Measurements from ENCODE around the gene TSPAN15. TPM values are rescaled to one million over a fixed set of nuclear protein-coding genes. Genes with fewer than 3 reads are reported as not detected.

Gene TSPAN15
- total RNA-seq, 3 donors from 2014 or later: 53.3 to 89.5 (median 65.0) TPM

DNA sequence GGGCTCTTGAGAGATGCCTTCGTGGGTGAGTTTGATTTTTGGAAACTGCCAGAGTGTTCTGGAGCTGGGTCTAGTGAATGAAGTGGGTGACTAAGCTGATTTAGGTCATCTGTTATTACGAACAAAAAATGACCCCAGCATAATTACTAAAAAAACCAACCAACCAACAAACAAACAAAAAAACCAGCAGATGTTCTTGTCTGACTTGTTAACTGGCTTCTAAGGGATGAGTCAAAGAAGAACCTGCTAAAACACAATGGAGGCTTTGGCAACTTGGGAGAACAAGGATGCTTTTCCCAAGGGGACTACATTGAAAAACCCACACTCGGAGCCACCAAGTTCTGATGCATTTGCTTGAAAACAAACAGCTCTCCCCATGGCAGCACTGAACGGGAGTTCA lies 46.0 kb upstream of the TSPAN15 start:
- H3K36me3 ChIP-seq: peaks cover 8% of the 10 kb centered on the region
- peak overlapping the region; percentile 2 to 79 for H3K27ac ChIP-seq
- no peak overlapping the region for H3K4me3 ChIP-seq
- H3K27me3 ChIP-seq: no peaks in the 10 kb centered on the region
- no peaks in the 10 kb centered on the region for H3K9me3 ChIP-seq
- DNase-seq (ENCODE audit: low spot score in 2 of 2): no peak
- intact Hi-C loops (cut with DNase I; ENCODE audit: low total_unique reads): loop anchor here (5.0 kb wide), 1 partner anchor 168 kb away; no protein-coding TSS in a partner anchor
- H3K4me1 ChIP-seq: no peaks in the 10 kb centered on the region
- TF ChIP-seq POLR2A (IDR thresholded peaks at IDR 0.05): no peak
- no peak for TF ChIP-seq POLR2AphosphoS5 (IDR thresholded peaks at IDR 0.05)
- TF ChIP-seq, protein P1, sequence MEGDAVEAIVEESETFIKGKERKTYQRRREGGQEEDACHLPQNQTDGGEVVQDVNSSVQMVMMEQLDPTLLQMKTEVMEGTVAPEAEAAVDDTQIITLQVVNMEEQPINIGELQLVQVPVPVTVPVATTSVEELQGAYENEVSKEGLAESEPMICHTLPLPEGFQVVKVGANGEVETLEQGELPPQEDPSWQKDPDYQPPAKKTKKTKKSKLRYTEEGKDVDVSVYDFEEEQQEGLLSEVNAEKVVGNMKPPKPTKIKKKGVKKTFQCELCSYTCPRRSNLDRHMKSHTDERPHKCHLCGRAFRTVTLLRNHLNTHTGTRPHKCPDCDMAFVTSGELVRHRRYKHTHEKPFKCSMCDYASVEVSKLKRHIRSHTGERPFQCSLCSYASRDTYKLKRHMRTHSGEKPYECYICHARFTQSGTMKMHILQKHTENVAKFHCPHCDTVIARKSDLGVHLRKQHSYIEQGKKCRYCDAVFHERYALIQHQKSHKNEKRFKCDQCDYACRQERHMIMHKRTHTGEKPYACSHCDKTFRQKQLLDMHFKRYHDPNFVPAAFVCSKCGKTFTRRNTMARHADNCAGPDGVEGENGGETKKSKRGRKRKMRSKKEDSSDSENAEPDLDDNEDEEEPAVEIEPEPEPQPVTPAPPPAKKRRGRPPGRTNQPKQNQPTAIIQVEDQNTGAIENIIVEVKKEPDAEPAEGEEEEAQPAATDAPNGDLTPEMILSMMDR (IDR thresholded peaks at IDR 0.05): no peak

GRCh38 chr10:69406302-69406811 lies 44.9 kb upstream of the TSPAN15 start:
- Histone ChIP-seq H3K27ac (peak overlapping the region; percentile 58 to 79), H3K4me3 (no peak overlapping the region), H3K36me3 (no peaks in the 10 kb centered on the region), H3K4me1 (no peaks in the 10 kb centered on the region), H3K27me3 (no peaks in the 10 kb centered on the region), H3K9me3 (no peaks in the 10 kb centered on the region)
- intact Hi-C loops (cut with DNase I; ENCODE audit: low total_unique reads): loop anchor here (2.0 to 5.0 kb wide), 2 partner anchors 169 to 324 kb away; no protein-coding TSS in a partner anchor
- TF ChIP-seq, protein P1 (IDR thresholded peaks at IDR 0.05): no peak
- TF ChIP-seq POLR2AphosphoS5 (IDR thresholded peaks at IDR 0.05): no peak
- no peak for DNase-seq (ENCODE audit: low spot score in 2 of 2)

DNA sequence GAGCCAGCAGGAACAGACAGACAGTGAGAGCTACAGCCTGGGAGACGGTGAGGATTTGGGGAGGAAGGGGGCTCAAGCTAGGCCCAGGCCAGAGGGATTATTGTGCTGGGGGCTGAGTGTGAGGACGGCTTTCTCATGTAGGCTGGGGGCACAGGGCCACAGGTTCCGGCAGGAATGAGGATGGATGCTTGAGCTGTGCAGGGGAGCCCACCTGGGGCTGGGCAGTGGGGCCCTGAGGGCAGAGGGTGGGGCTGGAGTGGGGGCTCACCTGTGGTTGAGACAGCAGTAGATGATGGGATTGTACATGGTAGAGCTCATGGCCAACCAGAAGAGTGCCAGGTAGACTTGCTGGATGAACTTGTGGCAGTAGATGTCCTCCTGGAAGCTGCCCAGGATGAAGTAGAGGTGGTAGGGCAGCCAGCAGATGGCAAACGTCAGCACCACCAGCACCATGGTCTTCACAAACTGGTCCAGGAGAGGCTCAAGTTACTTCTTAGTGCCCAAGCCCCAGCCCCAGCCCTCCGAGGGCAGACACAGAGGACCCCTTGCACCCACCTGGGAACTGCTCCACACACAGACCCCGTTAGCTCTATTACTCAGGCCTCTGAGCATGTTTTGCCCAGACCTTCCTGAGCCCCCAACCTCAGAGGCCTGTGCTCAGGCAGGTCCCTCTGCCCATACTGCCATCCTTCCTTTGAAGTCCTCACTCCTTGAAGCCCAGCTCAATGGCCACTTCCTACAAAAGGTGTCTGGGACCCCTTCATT lies 44.3 kb upstream of the TSPAN15 start:
- no peak for DNase-seq (ENCODE audit: low spot score in 2 of 2)
- Histone ChIP-seq H3K36me3 (no peaks in the 10 kb centered on the region), H3K27me3 (no peaks in the 10 kb centered on the region), H3K27ac (peak overlapping the region; percentile 58 to 79), H3K4me1 (no peaks in the 10 kb centered on the region), H3K4me3 (no peak overlapping the region), H3K9me3 (no peaks in the 10 kb centered on the region)
- no peak for TF ChIP-seq POLR2AphosphoS5 (IDR thresholded peaks at IDR 0.05)
- TF ChIP-seq POLR2A (IDR thresholded peaks at IDR 0.05): no peak
- TF ChIP-seq, protein P1 (IDR thresholded peaks at IDR 0.05): no peak
- intact Hi-C loops (cut with DNase I; ENCODE audit: low total_unique reads): loop anchor here (2.0 to 5.0 kb wide), 2 partner anchors 170 to 324 kb away; no protein-coding TSS in a partner anchor

DNA sequence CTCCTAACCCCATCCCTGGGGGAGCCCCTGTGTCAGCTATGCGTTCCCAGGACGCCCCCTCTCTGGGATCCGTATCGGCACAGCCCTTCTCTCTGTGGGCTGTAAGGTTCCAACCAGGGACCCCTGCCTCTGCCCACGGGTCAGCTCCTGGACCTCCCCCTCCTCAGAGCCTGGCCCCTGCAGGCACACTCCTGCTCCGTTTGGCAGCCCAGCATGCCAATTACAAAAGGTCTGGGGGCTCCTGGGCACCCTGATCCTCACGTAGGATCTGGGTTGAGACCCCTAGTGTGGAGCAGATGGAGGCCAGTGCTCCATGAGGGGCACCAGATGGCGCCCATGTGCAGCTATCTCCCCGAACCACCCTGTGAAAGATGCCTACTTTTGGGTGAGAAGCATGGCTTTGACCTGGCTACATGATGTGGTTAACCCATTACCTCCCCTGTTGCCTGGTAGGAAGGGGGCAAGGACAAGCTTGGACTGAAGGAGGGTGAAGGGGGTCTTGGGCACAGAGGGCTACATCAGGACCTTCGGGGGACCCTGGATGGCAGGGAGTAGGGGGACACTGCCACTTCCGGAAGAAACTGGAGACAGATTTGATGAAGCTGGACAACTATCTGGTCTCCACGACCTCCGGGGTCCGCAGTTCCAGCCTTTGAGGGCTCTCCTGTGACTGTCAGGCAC lies 43.5 kb upstream of the TSPAN15 start:
- intact Hi-C loops (cut with DNase I; ENCODE audit: low total_unique reads): loop anchor here (2.0 to 5.0 kb wide), 2 partner anchors 170 to 323 kb away; no protein-coding TSS in a partner anchor
- peak in 1 of 2 donors; percentile 24 for DNase-seq (ENCODE audit: low spot score in 2 of 2)
- no peaks in the 10 kb centered on the region for H3K4me1 ChIP-seq
- H3K4me3 ChIP-seq: no peak overlapping the region
- H3K27ac ChIP-seq: peak overlapping the region; percentile 72 to 79
- no peaks in the 10 kb centered on the region for H3K36me3 ChIP-seq
- TF ChIP-seq POLR2AphosphoS5 (IDR thresholded peaks at IDR 0.05) (no peak), POLR2A (IDR thresholded peaks at IDR 0.05) (no peak)
- TF ChIP-seq, protein P1 (IDR thresholded peaks at IDR 0.05): no peak
- no peaks in the 10 kb centered on the region for H3K27me3 ChIP-seq
- no peaks in the 10 kb centered on the region for H3K9me3 ChIP-seq

Measured in breast epithelium (tissue), 4 donors.